ENCODE results near the gene KEAP1. TPM values are rescaled to one million over a fixed set of nuclear protein-coding genes. Genes with fewer than 3 reads are reported as not detected.

The KEAP1 gene
- total and polyA plus RNA-seq, 9 of the 15 experiments (the other 6 are each of a cell fraction or from before 2014, with no cell fraction given) = 2.1 to 95.6 (median 64.3) TPM

DNA sequence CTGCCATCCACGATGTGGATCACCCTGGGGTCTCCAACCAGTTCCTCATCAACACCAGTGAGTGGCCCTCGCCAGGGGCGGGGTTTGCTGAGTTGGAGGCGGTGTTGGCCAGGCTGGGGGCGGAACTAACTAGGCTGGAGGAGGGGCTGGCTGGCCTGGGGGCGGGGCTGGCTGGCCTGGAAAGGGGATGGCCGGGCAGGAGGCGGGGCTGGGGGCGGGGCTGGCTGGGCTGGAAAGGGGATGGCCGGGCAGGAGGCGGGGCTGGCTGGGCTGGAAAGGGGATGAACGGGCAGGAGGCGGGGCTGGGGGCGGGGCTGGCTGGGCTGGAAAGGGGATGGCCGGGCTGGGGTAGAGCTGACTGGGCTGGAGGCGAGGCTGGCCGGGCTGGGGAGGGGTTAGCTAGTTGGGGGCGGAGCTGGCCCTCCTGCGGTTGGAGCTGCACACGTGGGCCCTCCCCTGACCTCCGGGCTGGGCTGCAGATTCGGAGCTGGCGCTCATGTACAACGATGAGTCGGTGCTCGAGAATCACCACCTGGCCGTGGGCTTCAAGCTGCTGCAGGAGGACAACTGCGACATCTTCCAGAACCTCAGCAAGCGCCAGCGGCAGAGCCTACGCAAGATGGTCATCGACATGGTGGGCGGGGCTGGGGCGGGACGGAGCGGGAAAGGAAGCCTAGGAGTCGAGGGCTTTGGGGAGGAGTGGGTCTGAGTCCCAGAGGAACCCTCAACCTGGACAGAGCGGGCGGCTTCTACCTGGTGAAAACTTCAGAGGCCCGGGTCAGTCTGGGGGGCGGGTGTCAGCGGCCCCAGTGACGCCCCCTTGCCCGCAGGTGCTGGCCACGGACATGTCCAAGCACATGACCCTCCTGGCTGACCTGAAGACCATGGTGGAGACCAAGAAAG, 41.9 kb downstream of the KEAP1 start (continued):
- TF ChIP-seq, protein P1, sequence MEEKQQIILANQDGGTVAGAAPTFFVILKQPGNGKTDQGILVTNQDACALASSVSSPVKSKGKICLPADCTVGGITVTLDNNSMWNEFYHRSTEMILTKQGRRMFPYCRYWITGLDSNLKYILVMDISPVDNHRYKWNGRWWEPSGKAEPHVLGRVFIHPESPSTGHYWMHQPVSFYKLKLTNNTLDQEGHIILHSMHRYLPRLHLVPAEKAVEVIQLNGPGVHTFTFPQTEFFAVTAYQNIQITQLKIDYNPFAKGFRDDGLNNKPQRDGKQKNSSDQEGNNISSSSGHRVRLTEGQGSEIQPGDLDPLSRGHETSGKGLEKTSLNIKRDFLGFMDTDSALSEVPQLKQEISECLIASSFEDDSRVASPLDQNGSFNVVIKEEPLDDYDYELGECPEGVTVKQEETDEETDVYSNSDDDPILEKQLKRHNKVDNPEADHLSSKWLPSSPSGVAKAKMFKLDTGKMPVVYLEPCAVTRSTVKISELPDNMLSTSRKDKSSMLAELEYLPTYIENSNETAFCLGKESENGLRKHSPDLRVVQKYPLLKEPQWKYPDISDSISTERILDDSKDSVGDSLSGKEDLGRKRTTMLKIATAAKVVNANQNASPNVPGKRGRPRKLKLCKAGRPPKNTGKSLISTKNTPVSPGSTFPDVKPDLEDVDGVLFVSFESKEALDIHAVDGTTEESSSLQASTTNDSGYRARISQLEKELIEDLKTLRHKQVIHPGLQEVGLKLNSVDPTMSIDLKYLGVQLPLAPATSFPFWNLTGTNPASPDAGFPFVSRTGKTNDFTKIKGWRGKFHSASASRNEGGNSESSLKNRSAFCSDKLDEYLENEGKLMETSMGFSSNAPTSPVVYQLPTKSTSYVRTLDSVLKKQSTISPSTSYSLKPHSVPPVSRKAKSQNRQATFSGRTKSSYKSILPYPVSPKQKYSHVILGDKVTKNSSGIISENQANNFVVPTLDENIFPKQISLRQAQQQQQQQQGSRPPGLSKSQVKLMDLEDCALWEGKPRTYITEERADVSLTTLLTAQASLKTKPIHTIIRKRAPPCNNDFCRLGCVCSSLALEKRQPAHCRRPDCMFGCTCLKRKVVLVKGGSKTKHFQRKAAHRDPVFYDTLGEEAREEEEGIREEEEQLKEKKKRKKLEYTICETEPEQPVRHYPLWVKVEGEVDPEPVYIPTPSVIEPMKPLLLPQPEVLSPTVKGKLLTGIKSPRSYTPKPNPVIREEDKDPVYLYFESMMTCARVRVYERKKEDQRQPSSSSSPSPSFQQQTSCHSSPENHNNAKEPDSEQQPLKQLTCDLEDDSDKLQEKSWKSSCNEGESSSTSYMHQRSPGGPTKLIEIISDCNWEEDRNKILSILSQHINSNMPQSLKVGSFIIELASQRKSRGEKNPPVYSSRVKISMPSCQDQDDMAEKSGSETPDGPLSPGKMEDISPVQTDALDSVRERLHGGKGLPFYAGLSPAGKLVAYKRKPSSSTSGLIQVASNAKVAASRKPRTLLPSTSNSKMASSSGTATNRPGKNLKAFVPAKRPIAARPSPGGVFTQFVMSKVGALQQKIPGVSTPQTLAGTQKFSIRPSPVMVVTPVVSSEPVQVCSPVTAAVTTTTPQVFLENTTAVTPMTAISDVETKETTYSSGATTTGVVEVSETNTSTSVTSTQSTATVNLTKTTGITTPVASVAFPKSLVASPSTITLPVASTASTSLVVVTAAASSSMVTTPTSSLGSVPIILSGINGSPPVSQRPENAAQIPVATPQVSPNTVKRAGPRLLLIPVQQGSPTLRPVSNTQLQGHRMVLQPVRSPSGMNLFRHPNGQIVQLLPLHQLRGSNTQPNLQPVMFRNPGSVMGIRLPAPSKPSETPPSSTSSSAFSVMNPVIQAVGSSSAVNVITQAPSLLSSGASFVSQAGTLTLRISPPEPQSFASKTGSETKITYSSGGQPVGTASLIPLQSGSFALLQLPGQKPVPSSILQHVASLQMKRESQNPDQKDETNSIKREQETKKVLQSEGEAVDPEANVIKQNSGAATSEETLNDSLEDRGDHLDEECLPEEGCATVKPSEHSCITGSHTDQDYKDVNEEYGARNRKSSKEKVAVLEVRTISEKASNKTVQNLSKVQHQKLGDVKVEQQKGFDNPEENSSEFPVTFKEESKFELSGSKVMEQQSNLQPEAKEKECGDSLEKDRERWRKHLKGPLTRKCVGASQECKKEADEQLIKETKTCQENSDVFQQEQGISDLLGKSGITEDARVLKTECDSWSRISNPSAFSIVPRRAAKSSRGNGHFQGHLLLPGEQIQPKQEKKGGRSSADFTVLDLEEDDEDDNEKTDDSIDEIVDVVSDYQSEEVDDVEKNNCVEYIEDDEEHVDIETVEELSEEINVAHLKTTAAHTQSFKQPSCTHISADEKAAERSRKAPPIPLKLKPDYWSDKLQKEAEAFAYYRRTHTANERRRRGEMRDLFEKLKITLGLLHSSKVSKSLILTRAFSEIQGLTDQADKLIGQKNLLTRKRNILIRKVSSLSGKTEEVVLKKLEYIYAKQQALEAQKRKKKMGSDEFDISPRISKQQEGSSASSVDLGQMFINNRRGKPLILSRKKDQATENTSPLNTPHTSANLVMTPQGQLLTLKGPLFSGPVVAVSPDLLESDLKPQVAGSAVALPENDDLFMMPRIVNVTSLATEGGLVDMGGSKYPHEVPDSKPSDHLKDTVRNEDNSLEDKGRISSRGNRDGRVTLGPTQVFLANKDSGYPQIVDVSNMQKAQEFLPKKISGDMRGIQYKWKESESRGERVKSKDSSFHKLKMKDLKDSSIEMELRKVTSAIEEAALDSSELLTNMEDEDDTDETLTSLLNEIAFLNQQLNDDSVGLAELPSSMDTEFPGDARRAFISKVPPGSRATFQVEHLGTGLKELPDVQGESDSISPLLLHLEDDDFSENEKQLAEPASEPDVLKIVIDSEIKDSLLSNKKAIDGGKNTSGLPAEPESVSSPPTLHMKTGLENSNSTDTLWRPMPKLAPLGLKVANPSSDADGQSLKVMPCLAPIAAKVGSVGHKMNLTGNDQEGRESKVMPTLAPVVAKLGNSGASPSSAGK (IDR thresholded peaks at IDR 0.05) = peak; percentile 69
- TF ChIP-seq SP1 (CRISPR knock-in tag; IDR thresholded peaks at IDR 0.05) = peak; percentile 81
- TF ChIP-seq PRPF4 (IDR thresholded peaks at IDR 0.05; ENCODE audit: insufficient read depth, low read depth, low read length, poor library complexity, severe bottlenecking) = no peak
- TF ChIP-seq MYNN (IDR thresholded peaks at IDR 0.05) = no peak
- no peak for TF ChIP-seq MYNN (CRISPR knock-in tag; IDR thresholded peaks at IDR 0.05)
- no peak for TF ChIP-seq TCFL5 (CRISPR knock-in tag; conservative IDR thresholded peaks at IDR 0.05)
- TF ChIP-seq NR2C2 (CRISPR knock-in tag; IDR thresholded peaks at IDR 0.05) = no peak
- TF ChIP-seq NR2C2 (tag; IDR thresholded peaks at IDR 0.05) = 0 out of 2 replicates have a peak, but pooled peaks have one; percentile 17
- peak; percentile 26 for TF ChIP-seq HMGN3 (IDR thresholded peaks at IDR 0.05; ENCODE audit: borderline replicate concordance, extremely low read depth, insufficient read length, low read depth, low read length)
- TF ChIP-seq, protein P2, sequence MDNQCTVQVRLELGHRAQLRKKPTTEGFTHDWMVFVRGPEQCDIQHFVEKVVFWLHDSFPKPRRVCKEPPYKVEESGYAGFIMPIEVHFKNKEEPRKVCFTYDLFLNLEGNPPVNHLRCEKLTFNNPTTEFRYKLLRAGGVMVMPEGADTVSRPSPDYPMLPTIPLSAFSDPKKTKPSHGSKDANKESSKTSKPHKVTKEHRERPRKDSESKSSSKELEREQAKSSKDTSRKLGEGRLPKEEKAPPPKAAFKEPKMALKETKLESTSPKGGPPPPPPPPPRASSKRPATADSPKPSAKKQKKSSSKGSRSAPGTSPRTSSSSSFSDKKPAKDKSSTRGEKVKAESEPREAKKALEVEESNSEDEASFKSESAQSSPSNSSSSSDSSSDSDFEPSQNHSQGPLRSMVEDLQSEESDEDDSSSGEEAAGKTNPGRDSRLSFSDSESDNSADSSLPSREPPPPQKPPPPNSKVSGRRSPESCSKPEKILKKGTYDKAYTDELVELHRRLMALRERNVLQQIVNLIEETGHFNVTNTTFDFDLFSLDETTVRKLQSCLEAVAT (IDR thresholded peaks at IDR 0.05) = peak in 1 of 2 experiments; percentile 83; a peak in 2 of 4 replicates
- no peak for TF ChIP-seq ZNF224 (CRISPR knock-in tag; IDR thresholded peaks at IDR 0.05)

Data from K562 (cell line).